ENCODE data around the gene MGAT2. TPM values are rescaled to one million over a fixed set of nuclear protein-coding genes. Genes with fewer than 3 reads are reported as not detected.

The MGAT2 gene
- polyA plus RNA-seq, 1 of the 3 experiments (the other 2 are of a cell fraction): 20.6 TPM

- H3K79me2 ChIP-seq (ENCODE audit: insufficient read depth): peaks cover 95% of the 10 kb centered on the region
- POLR2A ChIA-PET: no interaction called here
- TF ChIP-seq POLR2AphosphoS5 (IDR thresholded peaks at IDR 0.05; ENCODE audit: low read depth, low read length) (no peak), RFX5 (IDR thresholded peaks at IDR 0.05; ENCODE audit: low read length) (no peak), CHD2 (IDR thresholded peaks at IDR 0.05; ENCODE audit: low read length, partially characterized antibody) (no peak), TAF1 (IDR thresholded peaks at IDR 0.05; ENCODE audit: borderline replicate concordance, low read depth, low read length) (no peak), TEAD4 (IDR thresholded peaks at IDR 0.05; ENCODE audit: borderline replicate concordance, insufficient read depth) (no peak), YY1 (IDR thresholded peaks at IDR 0.05; ENCODE audit: low read depth) (no peak), NFIC (IDR thresholded peaks at IDR 0.05; ENCODE audit: borderline replicate concordance) (no peak), FOXJ3 (CRISPR knock-in tag; IDR thresholded peaks at IDR 0.05) (no peak), EZH2phosphoT487 (IDR thresholded peaks at IDR 0.05; ENCODE audit: borderline replicate concordance, low read depth) (no peak), SIN3A (IDR thresholded peaks at IDR 0.05; ENCODE audit: borderline replicate concordance, low read depth, low read length) (no peak), GATA2 (CRISPR knock-in tag; IDR thresholded peaks at IDR 0.05) (no peak), JUND (IDR thresholded peaks at IDR 0.05) (no peak), FOSL2 (IDR thresholded peaks at IDR 0.05; ENCODE audit: borderline replicate concordance, low read depth) (no peak), RXRA (IDR thresholded peaks at IDR 0.05; ENCODE audit: borderline replicate concordance, low read depth) (no peak), ELF1 (IDR thresholded peaks at IDR 0.05) (no peak), NRF1 (IDR thresholded peaks at IDR 0.05; ENCODE audit: low read depth, low read length) (no peak), TCF12 (IDR thresholded peaks at IDR 0.05) (no peak)
- TF ChIP-seq, protein P1, sequence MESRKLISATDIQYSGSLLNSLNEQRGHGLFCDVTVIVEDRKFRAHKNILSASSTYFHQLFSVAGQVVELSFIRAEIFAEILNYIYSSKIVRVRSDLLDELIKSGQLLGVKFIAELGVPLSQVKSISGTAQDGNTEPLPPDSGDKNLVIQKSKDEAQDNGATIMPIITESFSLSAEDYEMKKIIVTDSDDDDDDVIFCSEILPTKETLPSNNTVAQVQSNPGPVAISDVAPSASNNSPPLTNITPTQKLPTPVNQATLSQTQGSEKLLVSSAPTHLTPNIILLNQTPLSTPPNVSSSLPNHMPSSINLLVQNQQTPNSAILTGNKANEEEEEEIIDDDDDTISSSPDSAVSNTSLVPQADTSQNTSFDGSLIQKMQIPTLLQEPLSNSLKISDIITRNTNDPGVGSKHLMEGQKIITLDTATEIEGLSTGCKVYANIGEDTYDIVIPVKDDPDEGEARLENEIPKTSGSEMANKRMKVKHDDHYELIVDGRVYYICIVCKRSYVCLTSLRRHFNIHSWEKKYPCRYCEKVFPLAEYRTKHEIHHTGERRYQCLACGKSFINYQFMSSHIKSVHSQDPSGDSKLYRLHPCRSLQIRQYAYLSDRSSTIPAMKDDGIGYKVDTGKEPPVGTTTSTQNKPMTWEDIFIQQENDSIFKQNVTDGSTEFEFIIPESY (IDR thresholded peaks at IDR 0.05; ENCODE audit: borderline replicate concordance, low read depth): no peak
- TF ChIP-seq, protein P2, sequence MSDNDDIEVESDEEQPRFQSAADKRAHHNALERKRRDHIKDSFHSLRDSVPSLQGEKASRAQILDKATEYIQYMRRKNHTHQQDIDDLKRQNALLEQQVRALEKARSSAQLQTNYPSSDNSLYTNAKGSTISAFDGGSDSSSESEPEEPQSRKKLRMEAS (IDR thresholded peaks at IDR 0.05; ENCODE audit: low read depth): no peak
Measured at GRCh38 chr14:49640540-49641417, 20.2 kb downstream of the MGAT2 start.

More at GRCh38 chr14:49640540-49641417, 20.2 kb downstream of the MGAT2 start:
- H2AFZ ChIP-seq (ENCODE audit: low read depth): no peak overlapping the region
- peaks cover 16 to 36% of the 10 kb centered on the region in 2 experiments for H3K36me3 ChIP-seq (replicated peaks in 1 of 2; ENCODE audit: control insufficient read depth in 1 of 2, insufficient read depth in 2 of 2, low read length in 1 of 2)
- CTCF ChIA-PET: no interaction called here
- peaks cover 8% of the 10 kb centered on the region; the same call in 1 of the 2 replicates for H4K20me1 ChIP-seq (ENCODE audit: insufficient read depth)
- H3K9ac ChIP-seq: no peak overlapping the region
- H3F3A ChIP-seq (replicated peaks; ENCODE audit: insufficient read depth): peaks cover 26% of the 10 kb centered on the region
- no peak overlapping the region for H3K4me2 ChIP-seq
- no peak overlapping the region for H3K4me3 ChIP-seq (ENCODE audit: low read depth in 2 of 2, low read length in 1 of 2)
- WGBS (ENCODE audit: low lambda C conversion rate): 93% methylated on average over 7 of the region's 7 CpGs
- H3K9me2 ChIP-seq: no peaks in the 10 kb centered on the region
- H3K27me3 ChIP-seq (ENCODE audit: insufficient read depth): no peaks in the 10 kb centered on the region
- H3K4me1 ChIP-seq (ENCODE audit: control insufficient read depth in 1 of 2, insufficient read depth in 2 of 2, low read depth in 1 of 2, low read length in 1 of 2): peaks cover 7% of the 10 kb centered on the region in 2 experiments; a peak in 2 of 4 replicates
- H3K9me3 ChIP-seq: no peaks in the 10 kb centered on the region
- peak overlapping the region in 1 of 2 experiments; percentile 10; a peak in 1 of 4 replicates for H3K27ac ChIP-seq (ENCODE audit: low read depth in 2 of 2, low read length in 1 of 2)
- no peak for DNase-seq

All from SK-N-SH (cell line).